ACC112 (cell line): Measurements from ENCODE around the gene RAB35.

Experiments
- H2AFZ ChIP-seq: fragments of 200-600 bp; sonication (generic); one replicate; pipeline ENCODE4 v1.6.0; 2017; ENCODE audit warnings: antibody characterized with exemption, low read length; ENCODE audit not compliant: unreplicated experiment
- H3K27ac ChIP-seq: fragments of 200-600 bp; sonication (generic); 2 replicates; pipeline ENCODE4 v1.5.1; 2014; ENCODE audit warnings: low read depth, mild to moderate bottlenecking, antibody characterized with exemption, low read length, moderate library complexity
- H3K27me3 ChIP-seq: fragments of 200-600 bp; sonication (generic); 2 replicates; pipeline ENCODE4 v1.6.1; 2014; ENCODE audit warnings: mild to moderate bottlenecking, antibody characterized with exemption, low read length, moderate library complexity, mixed read lengths; ENCODE audit not compliant: insufficient read depth
- H3K36me3 ChIP-seq: fragments of 200-600 bp; sonication (generic); 2 replicates; pipeline ENCODE4 v1.6.1; 2016; ENCODE audit warnings: mild to moderate bottlenecking, antibody characterized with exemption, low read length, moderate library complexity, mixed read lengths; ENCODE audit not compliant: insufficient read depth
- H3K4me1 ChIP-seq: fragments of 200-600 bp; sonication (generic); one replicate; pipeline ENCODE4 v1.6.1; 2016; ENCODE audit warnings: low read length, mixed read lengths; ENCODE audit not compliant: insufficient read depth, unreplicated experiment, control insufficient read depth
- H3K4me3 ChIP-seq: fragments of 200-600 bp; sonication (generic); 2 replicates; pipeline ENCODE4 v1.5.1; 2014; ENCODE audit warnings: mild to moderate bottlenecking, low read depth, low read length
- H3K79me2 ChIP-seq: fragments of 200-600 bp; sonication (generic); one replicate; pipeline ENCODE4 v1.6.0; 2016; ENCODE audit warnings: low read length; ENCODE audit not compliant: control insufficient read depth, unreplicated experiment, insufficient read depth

The RAB35 gene

DNA sequence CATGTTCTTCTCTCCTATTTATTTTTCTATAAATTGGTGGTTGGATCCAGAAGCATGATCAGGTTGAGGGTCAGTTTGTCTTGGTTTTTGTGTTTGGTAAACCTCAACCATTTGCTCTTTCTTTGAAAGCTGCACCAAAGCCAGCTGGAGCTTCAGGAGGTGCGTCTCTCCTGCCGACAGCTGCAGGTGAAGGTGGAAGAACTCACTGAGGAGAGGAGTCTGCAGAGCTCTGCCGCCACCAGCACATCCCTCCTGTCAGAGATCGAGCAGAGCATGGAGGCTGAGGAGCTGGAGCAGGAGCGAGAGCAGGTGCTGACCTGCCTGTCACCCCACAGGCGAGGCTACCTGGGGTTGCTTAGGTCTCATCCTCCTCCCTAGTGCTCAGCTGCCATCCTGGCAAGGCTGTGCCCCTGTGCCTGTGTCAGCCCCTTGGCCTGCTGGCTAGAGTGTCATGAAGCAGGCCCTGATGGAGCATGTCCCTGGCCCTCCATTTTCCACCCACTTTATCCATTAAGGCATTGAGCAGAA is 45.0 kb downstream of the RAB35 start:
- Histone ChIP-seq H3K4me3 (no peak overlapping the region), H2AFZ (no peak overlapping the region), H3K36me3 (no peaks in the 10 kb centered on the region), H3K4me1 (no peaks in the 10 kb centered on the region), H3K27ac (no peak overlapping the region), H3K27me3 (peaks cover 64% of the 10 kb centered on the region), H3K79me2 (no peaks in the 10 kb centered on the region)

- Histone ChIP-seq H2AFZ (no peak overlapping the region), H3K4me1 (no peaks in the 10 kb centered on the region), H3K36me3 (no peaks in the 10 kb centered on the region), H3K27ac (no peak overlapping the region), H3K4me3 (no peak overlapping the region), H3K27me3 (peaks cover 58% of the 10 kb centered on the region), H3K79me2 (no peaks in the 10 kb centered on the region)
These were observed 47.3 kb downstream of the RAB35 start for GRCh38 chr12:120069278-120069677.

DNA sequence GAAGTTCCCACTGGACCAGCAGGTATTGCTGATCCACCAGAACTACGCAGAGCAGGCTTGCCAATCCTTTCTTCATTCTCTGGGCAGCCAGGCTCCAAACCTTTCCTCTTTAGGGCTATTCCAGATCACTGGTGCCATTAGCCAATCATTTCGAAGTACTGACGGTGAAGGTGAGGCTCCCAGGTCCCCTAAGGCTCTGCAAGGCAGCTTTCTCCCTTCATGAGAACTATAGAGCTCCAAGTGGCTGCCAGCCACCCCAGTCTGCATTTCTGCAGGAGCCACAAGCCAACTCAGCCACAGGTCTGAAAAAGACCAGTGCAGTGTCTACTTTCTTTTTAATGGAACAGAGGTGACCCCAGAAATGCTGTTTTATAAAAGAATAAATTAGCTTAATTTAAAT is 48.7 kb downstream of the RAB35 start:
- H3K4me3 ChIP-seq: no peak overlapping the region
- H3K79me2 ChIP-seq: no peaks in the 10 kb centered on the region
- H3K36me3 ChIP-seq: no peaks in the 10 kb centered on the region
- H3K27me3 ChIP-seq: peaks cover 64% of the 10 kb centered on the region
- no peak overlapping the region for H2AFZ ChIP-seq
- no peaks in the 10 kb centered on the region for H3K4me1 ChIP-seq
- no peak overlapping the region for H3K27ac ChIP-seq

- Histone ChIP-seq H3K27me3 (peaks cover 58% of the 10 kb centered on the region), H3K36me3 (no peaks in the 10 kb centered on the region), H3K27ac (no peak overlapping the region), H3K4me3 (no peak overlapping the region), H2AFZ (no peak overlapping the region), H3K4me1 (no peaks in the 10 kb centered on the region), H3K79me2 (no peaks in the 10 kb centered on the region)
These were observed 49.3 kb downstream of the RAB35 start for GRCh38 chr12:120067084-120067869.

DNA sequence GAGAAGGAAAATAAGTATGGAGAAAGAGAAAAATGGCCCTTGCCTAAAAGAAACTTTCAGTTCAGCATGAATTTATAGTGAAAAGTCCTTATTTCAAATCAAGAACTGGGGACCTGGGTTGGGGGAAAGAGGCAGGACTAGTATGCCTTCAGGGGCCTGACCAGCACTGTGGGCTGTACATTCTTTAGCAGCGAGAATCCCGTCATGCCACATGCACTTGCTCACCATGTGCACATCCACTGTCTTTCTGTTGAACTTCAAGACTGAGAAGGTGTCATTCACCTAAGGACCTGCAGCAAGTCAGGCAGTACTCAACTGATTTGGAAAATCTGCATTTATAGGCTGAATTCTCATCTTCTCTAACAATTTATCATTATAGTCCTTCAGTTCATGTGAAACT is 50.2 kb downstream of the RAB35 start:
- H3K27ac ChIP-seq: no peak overlapping the region
- no peak overlapping the region for H3K4me3 ChIP-seq
- H2AFZ ChIP-seq: no peak overlapping the region
- H3K79me2 ChIP-seq: no peaks in the 10 kb centered on the region
- no peaks in the 10 kb centered on the region for H3K36me3 ChIP-seq
- H3K4me1 ChIP-seq: no peaks in the 10 kb centered on the region
- H3K27me3 ChIP-seq: peaks cover 56% of the 10 kb centered on the region

DNA sequence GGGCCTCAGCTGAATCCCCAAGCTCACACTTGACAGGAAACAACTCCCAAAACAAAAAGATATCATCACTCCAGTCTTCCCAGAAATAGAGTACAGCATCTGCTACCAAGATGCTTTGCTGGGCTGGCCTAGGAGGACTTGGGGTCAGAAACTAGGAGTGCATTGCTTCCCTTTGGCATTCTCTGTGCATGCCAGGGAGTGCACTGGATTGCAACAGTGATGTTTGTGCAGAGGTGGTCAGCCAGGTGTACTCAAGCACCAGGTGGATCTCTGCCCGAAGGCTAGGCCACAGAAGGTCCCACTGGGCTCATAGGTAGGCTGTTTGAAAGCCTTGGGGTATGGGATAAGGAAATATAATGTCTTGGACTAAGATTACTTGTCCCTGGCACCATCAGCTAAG is 51.1 kb downstream of the RAB35 start:
- Histone ChIP-seq H3K4me3 (no peak overlapping the region), H3K27me3 (peaks cover 60% of the 10 kb centered on the region), H3K36me3 (no peaks in the 10 kb centered on the region), H2AFZ (no peak overlapping the region), H3K4me1 (no peaks in the 10 kb centered on the region), H3K27ac (no peak overlapping the region), H3K79me2 (no peaks in the 10 kb centered on the region)

- no peak overlapping the region for H2AFZ ChIP-seq
- H3K79me2 ChIP-seq: no peaks in the 10 kb centered on the region
- H3K27me3 ChIP-seq: peaks cover 53% of the 10 kb centered on the region
- H3K36me3 ChIP-seq: no peaks in the 10 kb centered on the region
- no peak overlapping the region for H3K27ac ChIP-seq
- no peaks in the 10 kb centered on the region for H3K4me1 ChIP-seq
- H3K4me3 ChIP-seq: no peak overlapping the region
These were observed 52.3 kb downstream of the RAB35 start for GRCh38 chr12:120064054-120064940.

GRCh38 chr12:120062976-120063579 is 53.5 kb downstream of the RAB35 start:
- no peaks in the 10 kb centered on the region for H3K79me2 ChIP-seq
- no peaks in the 10 kb centered on the region for H3K4me1 ChIP-seq
- H3K36me3 ChIP-seq: no peaks in the 10 kb centered on the region
- no peak overlapping the region for H3K27ac ChIP-seq
- H2AFZ ChIP-seq: no peak overlapping the region
- peaks cover 43% of the 10 kb centered on the region for H3K27me3 ChIP-seq
- no peak overlapping the region for H3K4me3 ChIP-seq

- Histone ChIP-seq H3K27ac (no peak overlapping the region), H3K27me3 (peaks cover 38% of the 10 kb centered on the region), H3K4me3 (no peak overlapping the region), H2AFZ (no peak overlapping the region), H3K36me3 (no peaks in the 10 kb centered on the region), H3K4me1 (no peaks in the 10 kb centered on the region), H3K79me2 (no peaks in the 10 kb centered on the region)
These were observed 54.9 kb downstream of the RAB35 start for GRCh38 chr12:120061575-120062214.

DNA sequence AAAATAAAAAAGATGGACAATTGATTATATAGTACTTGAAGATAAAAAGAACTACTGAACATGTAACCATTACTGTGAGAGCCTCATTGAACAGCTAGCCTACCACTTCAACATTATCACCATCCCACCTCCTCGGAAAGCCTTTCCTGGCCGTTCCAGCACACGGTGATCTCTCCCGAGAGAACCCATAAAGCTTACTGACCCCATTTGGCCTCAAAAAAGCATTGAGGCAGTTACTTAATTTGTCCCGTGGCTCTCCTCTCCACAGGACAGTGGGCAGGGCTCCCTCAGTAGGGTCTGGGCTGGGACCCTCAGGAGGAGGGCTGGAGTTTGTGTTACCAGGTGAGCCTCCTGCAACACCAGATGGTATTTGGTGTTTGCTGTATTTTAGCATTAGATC is 55.8 kb downstream of the RAB35 start:
- H2AFZ ChIP-seq: no peak overlapping the region
- H3K27ac ChIP-seq: no peak overlapping the region
- no peaks in the 10 kb centered on the region for H3K36me3 ChIP-seq
- H3K79me2 ChIP-seq: no peaks in the 10 kb centered on the region
- no peak overlapping the region for H3K4me3 ChIP-seq
- no peaks in the 10 kb centered on the region for H3K4me1 ChIP-seq
- peaks cover 36% of the 10 kb centered on the region for H3K27me3 ChIP-seq
